ENCODE data around the gene BBS7. TPM values are rescaled to one million over a fixed set of nuclear protein-coding genes. Genes with fewer than 3 reads are reported as not detected.

BBS7 gene
- polyA plus RNA-seq, 4 donors: 24.4 to 28.2 (median 27.4) TPM

- no peak for DNase-seq (ENCODE audit: low read depth in 4 of 4, low spot score in 3 of 4)
These were observed 42.4 kb downstream of the BBS7 start for GRCh38 chr4:121827853-121828252.

GRCh38 chr4:121824950-121825349 is 45.3 kb downstream of the BBS7 start:
- DNase-seq (ENCODE audit: low read depth in 4 of 4, low spot score in 3 of 4): no peak

- DNase-seq (ENCODE audit: low read depth in 4 of 4, low spot score in 3 of 4): no peak
These were observed 46.1 kb downstream of the BBS7 start for GRCh38 chr4:121824171-121824527.

- peak; percentile 91 to 95 (median 94) for DNase-seq (ENCODE audit: low read depth in 4 of 4, low spot score in 3 of 4)
These were observed 46.6 kb downstream of the BBS7 start, which contains the start of gene CCNA2 for GRCh38 chr4:121823505-121824170. Gene CCNA2 (minus strand): TSS chr4:121823883. CDS start chr4:121823628, 255 bp downstream.

- DNase-seq (ENCODE audit: low read depth in 4 of 4, low spot score in 3 of 4): peak in 1 of 4 donors; percentile 12
These were observed 47.3 kb downstream of the BBS7 start for GRCh38 chr4:121822796-121823504.

- no peak for DNase-seq (ENCODE audit: low read depth in 4 of 4, low spot score in 3 of 4)
These were observed 48.2 kb downstream of the BBS7 start for GRCh38 chr4:121822047-121822446.

GRCh38 chr4:121819216-121819965 is 50.9 kb downstream of the BBS7 start:
- DNase-seq (ENCODE audit: low read depth in 4 of 4, low spot score in 3 of 4): no peak

- DNase-seq (ENCODE audit: low read depth in 4 of 4, low spot score in 3 of 4): no peak
These were observed 52.1 kb downstream of the BBS7 start for GRCh38 chr4:121818215-121818614.

GRCh38 chr4:121817701-121818100 is 52.6 kb downstream of the BBS7 start:
- DNase-seq (ENCODE audit: low read depth in 4 of 4, low spot score in 3 of 4): no peak

GRCh38 chr4:121817006-121817405 is 53.3 kb downstream of the BBS7 start:
- DNase-seq (ENCODE audit: low read depth in 4 of 4, low spot score in 3 of 4): no peak

- no peak for DNase-seq (ENCODE audit: low read depth in 4 of 4, low spot score in 3 of 4)
These were observed 55.5 kb downstream of the BBS7 start for GRCh38 chr4:121814756-121815155.

- no peak for DNase-seq (ENCODE audit: low read depth in 4 of 4, low spot score in 3 of 4)
These were observed 59.2 kb downstream of the BBS7 start for GRCh38 chr4:121811122-121811521.

GRCh38 chr4:121806411-121806810 is 63.9 kb downstream of the BBS7 start:
- DNase-seq (ENCODE audit: low read depth in 4 of 4, low spot score in 3 of 4): no peak

- no peak for DNase-seq (ENCODE audit: low read depth in 4 of 4, low spot score in 3 of 4)
These were observed 68.6 kb downstream of the BBS7 start for GRCh38 chr4:121801715-121802075.

GRCh38 chr4:121800961-121801714 is 69.1 kb downstream of the BBS7 start, which contains the start of gene EXOSC9:
Gene EXOSC9 (plus strand): TSS chr4:121801323. CDS start chr4:121801425, 102 bp downstream.
- DNase-seq (ENCODE audit: low read depth in 4 of 4, low spot score in 3 of 4): peak; percentile 92 to 96 (median 94)

- no peak for DNase-seq (ENCODE audit: low read depth in 4 of 4, low spot score in 3 of 4)
These were observed 69.7 kb downstream of the BBS7 start for GRCh38 chr4:121800638-121800960.

GRCh38 chr4:121799867-121800501 is 70.3 kb downstream of the BBS7 start:
- DNase-seq (ENCODE audit: low read depth in 4 of 4, low spot score in 3 of 4): no peak

GRCh38 chr4:121799208-121799823 is 71.0 kb downstream of the BBS7 start:
- no peak for DNase-seq (ENCODE audit: low read depth in 4 of 4, low spot score in 3 of 4)

GRCh38 chr4:121796283-121796682 is 74.0 kb downstream of the BBS7 start:
- DNase-seq (ENCODE audit: low read depth in 4 of 4, low spot score in 3 of 4): no peak
